Measurements from ENCODE around the gene TBL1XR1.

- TF ChIP-seq TCF12 (IDR thresholded peaks at IDR 0.05; ENCODE audit: low read depth) (no peak), MAX (IDR thresholded peaks at IDR 0.05) (no peak), USF1 (IDR thresholded peaks at IDR 0.05) (no peak), REST (IDR thresholded peaks at IDR 0.05; ENCODE audit: low read depth) (no peak), YY1 (IDR thresholded peaks at IDR 0.05; ENCODE audit: low read depth) (no peak), TAF1 (IDR thresholded peaks at IDR 0.05; ENCODE audit: low read depth) (no peak)
Measured at GRCh38 chr3:176976586-176976985, 220.7 kb downstream of the TBL1XR1 start.

All from Ishikawa (cell line).